Endothelial cell of umbilical vein (primary cell): Measurements from ENCODE around the gene PPP1R10.
A peak's percentile ranks its signal among the peaks of the same experiment; 100 is the strongest.

Experiments used
- EZH2 ChIP-seq: IDR thresholded peaks from 2 replicates; pipeline ENCODE4 v1.6.1; 2012; ENCODE audit warnings: borderline replicate concordance, low read depth, mild to moderate bottlenecking, moderate library complexity, low read length, inconsistent platforms; ENCODE audit not compliant: severe bottlenecking
- POLR2A ChIP-seq: IDR thresholded peaks from 2 replicates; pipeline ENCODE4 v1.6.1; 2012; ENCODE audit warnings: low read depth, mild to moderate bottlenecking, control low read depth, low read length
- POLR2AphosphoS5 ChIP-seq: IDR thresholded peaks from 2 replicates; pipeline ENCODE4 v1.6.1; 2012; ENCODE audit warnings: low read depth, mild to moderate bottlenecking, control low read depth, low read length, moderate library complexity; ENCODE audit not compliant: insufficient read depth
- TF ChIP-seq, protein P1 (sequence below), 2 donors: IDR thresholded peaks; 1 replicate in 1 of 2; 2 replicates in 1 of 2; pipeline ENCODE4 v1.5.1; 2011; ENCODE audit warnings: low read length in 2 of 2, mild to moderate bottlenecking in 2 of 2, moderate library complexity in 2 of 2, control low read depth in 1 of 2, inconsistent platforms in 1 of 2, low read depth in 1 of 2; ENCODE audit not compliant: insufficient read depth in 1 of 2; ENCODE audit errors: extremely low read depth in 1 of 2

DNA sequence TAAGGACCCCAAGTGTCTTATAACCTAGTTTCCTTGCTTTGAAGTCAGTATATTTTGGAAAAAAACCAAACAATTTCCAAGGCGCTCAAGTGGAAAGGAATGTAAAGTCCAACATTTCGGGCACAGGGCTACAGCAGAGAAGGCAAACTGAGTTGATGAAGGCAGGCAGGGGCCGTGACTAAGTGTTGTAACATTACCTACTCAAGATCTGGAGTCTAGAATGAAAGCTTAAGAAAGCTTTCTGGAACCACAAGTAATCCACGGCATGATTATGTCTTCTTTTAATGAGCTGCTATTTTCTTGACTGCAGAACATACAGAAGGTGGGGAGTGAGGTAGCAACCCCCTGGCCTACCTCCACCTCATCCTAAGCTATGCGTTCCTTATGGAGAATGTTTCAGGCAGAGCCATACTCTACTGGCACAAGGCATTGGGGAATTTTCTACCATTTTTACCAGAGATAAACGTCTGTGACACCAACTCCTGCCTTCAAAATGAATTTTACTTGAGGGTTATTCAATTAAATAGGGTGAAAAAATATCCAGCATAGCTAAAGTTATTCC lies 4.3 kb downstream of the PPP1R10 start:
- TF ChIP-seq, protein P1, sequence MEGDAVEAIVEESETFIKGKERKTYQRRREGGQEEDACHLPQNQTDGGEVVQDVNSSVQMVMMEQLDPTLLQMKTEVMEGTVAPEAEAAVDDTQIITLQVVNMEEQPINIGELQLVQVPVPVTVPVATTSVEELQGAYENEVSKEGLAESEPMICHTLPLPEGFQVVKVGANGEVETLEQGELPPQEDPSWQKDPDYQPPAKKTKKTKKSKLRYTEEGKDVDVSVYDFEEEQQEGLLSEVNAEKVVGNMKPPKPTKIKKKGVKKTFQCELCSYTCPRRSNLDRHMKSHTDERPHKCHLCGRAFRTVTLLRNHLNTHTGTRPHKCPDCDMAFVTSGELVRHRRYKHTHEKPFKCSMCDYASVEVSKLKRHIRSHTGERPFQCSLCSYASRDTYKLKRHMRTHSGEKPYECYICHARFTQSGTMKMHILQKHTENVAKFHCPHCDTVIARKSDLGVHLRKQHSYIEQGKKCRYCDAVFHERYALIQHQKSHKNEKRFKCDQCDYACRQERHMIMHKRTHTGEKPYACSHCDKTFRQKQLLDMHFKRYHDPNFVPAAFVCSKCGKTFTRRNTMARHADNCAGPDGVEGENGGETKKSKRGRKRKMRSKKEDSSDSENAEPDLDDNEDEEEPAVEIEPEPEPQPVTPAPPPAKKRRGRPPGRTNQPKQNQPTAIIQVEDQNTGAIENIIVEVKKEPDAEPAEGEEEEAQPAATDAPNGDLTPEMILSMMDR (IDR thresholded peaks at IDR 0.05; ENCODE audit: extremely low read depth in 1 of 2, insufficient read depth in 1 of 2, low read depth in 1 of 2, low read length in 2 of 2), result no peak
- TF ChIP-seq POLR2A (peak; percentile 77), POLR2AphosphoS5 (peak; percentile 51), EZH2 (no peak)
